HG02571 (cell line): ENCODE measurements around the gene IQGAP2.

Experiments
- ATAC-seq: cut with Tn5 transposase; IDR thresholded peaks from one replicate; pipeline ENCODE4 v1.9.1; 2021; ENCODE audit warnings: mild to moderate bottlenecking, moderate library complexity; ENCODE audit not compliant: unreplicated experiment

The IQGAP2 gene

DNA sequence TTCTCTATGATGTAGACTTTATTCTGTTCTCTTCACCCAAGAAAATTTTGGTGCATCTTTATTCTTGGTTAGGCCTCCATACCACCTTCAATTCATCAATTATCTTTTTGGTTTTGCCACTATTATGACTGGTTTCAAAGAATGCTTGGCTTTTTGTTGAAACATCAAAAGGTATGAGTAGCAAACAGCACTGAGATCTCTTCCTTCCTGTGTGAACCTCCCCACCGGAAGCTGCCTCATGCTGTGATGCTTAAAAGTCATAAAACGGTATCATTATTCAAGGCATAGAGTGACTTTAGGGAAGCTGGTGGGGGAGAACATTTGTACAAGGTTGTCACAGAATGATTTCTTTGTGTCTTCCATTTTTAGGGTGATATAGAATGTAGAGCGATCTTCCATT, 70.6 kb downstream of the IQGAP2 start:
- ATAC-seq = no peak

DNA sequence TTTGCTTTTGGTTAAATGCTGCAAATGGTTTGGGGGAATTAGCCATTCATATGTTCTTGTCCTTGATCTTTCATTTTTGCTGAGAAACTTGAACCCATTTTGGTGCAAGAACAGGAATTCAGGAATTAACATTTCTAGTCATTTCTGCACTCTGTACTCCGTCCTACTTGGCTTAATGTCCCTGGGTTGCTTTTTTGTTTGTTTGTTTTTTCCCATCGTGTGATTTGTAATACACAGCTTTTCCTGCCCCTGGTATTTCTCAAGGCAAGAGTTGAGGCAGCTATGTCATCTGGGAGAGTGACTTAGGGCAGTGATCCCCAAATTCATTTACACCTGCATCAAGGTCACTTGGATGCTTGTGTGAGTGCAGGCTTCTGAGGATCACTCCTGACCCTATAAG, 71.3 kb downstream of the IQGAP2 start:
- no peak for ATAC-seq

DNA sequence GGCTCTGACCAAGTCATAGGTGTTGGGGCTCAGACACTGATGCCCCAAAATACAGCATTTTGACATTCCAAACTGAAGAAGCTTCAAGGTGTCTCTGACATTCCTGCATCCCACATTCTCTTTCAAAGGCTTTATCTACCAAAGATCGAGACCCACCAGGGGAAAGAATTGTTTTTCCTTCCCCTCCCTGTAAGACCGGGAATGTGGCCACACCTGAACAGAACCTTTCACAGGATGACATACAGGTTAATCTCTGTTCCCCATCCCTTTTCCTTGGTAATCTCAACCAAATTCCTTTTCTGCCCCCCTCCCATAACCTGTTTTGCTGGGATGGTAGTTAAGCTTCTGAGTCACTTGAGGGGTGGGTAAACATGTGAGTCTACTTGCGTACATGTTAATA, 72.3 kb downstream of the IQGAP2 start:
- ATAC-seq = no peak

GRCh38 chr5:76475936-76476335, 72.9 kb downstream of the IQGAP2 start:
- ATAC-seq = no peak

GRCh38 chr5:76476474-76477038, 73.5 kb downstream of the IQGAP2 start:
- ATAC-seq = no peak

DNA sequence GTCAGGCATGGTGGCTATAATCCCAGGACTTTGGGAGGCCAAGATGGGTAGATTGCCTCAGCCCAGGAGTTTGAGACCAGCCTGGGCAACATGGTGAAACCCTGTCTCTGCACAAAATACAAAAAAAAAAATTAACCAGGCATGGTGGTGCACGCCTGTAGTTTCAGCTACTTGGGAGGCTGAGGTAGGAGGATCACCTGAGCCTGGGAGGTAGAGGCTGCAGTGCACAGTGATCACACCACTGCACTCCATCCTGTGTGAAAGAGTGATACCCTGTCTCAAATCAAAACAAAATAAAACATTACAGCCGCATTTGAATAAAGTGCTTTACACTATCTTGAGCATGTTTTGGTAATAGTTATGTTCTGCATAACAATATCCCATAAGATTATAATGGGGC, 74.0 kb downstream of the IQGAP2 start:
- no peak for ATAC-seq

DNA sequence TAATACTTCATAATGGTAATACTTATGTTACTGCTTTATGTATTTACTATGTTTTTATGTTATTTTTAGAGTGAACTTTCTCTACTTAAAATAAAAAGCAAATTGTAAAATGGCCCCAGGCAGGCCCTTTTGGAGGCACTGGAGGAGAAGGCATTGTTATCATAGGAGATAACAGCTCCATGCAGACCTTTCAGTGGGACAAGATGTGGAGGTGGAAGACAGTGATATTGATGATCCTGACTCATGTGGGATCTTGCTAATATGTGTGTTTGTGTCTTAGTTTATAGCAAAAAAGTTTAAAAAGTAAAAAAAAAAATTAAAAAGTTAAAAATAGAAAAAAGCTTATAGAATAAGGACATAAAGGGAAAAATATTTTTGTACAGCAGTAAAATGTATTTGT, 74.5 kb downstream of the IQGAP2 start:
- ATAC-seq = no peak

GRCh38 chr5:76479281-76479680, 76.2 kb downstream of the IQGAP2 start:
- ATAC-seq = no peak

GRCh38 chr5:76479973-76480667, 77.0 kb downstream of the IQGAP2 start:
- no peak for ATAC-seq

DNA sequence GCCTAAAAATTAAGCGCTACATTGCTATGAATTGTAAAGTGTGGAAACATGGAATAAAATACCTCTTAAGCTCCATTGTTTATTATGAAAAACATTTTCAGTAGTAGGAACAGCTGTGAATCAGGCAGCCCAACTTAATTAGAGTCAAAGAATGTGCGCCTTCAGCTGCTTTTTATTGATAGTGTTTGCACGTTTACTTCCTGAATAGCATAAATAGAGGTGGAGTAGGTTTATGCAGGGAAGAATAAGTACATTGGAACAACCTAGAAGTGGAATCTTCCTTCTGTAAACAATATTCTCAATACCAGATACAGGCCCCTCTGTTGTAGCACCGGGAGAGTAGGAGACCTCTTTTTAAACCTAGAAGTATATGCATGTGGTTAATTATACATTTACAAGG, 79.9 kb downstream of the IQGAP2 start:
- no peak for ATAC-seq

DNA sequence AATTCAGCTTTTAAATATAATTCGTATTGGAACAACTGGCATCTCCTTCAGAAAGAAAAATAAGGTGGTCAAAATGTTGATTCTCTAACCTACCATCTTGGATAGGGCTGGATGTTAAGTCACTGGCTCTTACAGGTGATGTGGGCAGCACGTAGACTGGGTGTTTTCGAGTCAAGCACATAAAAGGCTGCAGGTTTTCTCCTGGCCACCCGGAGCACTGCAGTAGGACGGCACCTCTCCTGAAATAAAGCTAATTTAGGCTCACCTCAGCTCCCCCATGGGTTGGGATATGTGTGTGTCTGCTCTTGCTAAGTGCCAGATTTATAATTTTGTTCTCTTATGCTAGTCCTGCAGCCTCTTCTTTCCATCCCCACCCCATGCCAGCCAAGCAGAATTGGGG, 80.3 kb downstream of the IQGAP2 start:
- no peak for ATAC-seq

DNA sequence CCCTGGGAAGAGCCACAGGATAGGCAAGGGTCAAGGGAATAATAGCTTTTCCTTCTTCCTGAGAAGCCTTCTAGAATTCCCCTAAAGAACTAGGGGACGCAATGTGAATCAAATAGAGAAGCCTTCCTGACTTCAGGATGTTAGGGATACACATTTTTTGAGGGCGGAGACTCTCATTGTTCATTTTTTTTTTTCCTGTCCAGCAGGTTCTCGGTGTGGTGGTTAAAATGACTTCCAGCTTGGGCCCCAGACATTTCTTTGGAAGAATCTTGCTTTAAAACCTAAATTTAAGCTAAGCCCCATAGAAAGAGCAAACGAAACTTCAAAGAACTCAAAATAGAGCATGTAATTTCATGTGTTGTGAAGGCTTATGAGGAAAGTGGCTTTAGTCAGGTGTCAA, 80.8 kb downstream of the IQGAP2 start:
- ATAC-seq = no peak

DNA sequence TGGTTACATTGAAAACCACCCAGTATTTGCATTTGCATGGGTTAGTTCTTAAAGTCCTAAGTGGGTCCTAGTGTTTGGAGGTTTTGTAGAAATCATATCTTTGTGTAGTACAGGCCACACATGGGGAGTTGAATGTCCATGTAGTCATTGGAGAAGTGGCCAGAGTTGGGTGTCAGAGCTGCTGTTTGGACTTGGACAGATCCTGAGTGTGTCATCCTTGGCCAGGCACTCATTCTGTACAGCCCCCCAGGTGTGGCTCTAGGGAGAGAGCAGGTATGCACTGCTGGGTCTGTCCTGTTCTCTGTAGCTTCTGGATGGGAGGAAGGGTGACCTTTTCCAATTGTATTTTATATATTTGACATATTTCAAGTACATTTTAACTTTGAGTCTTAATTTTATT, 82.4 kb downstream of the IQGAP2 start:
- no peak for ATAC-seq

GRCh38 chr5:76487386-76487785, 84.3 kb downstream of the IQGAP2 start:
- ATAC-seq = no peak

DNA sequence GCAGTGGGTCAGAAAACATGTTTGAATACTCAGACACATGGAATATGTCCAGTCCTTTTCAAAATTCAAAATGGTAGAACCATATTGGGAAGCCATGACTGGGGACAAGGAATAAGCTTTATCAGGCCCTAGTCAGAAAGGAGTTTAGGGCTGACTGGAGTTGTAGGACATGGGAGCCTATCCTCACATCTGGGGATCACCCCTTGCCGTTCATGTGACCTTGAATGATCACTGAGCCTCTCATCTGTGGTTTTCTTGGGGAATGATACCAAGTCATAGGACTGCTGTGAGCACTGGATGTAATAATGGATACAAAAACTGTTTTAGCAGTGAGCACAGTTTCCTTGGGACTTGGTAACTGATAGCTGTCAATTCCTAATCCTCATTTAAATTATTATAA, 84.7 kb downstream of the IQGAP2 start:
- no peak for ATAC-seq

GRCh38 chr5:76488969-76489368, 85.9 kb downstream of the IQGAP2 start:
- no peak for ATAC-seq

DNA sequence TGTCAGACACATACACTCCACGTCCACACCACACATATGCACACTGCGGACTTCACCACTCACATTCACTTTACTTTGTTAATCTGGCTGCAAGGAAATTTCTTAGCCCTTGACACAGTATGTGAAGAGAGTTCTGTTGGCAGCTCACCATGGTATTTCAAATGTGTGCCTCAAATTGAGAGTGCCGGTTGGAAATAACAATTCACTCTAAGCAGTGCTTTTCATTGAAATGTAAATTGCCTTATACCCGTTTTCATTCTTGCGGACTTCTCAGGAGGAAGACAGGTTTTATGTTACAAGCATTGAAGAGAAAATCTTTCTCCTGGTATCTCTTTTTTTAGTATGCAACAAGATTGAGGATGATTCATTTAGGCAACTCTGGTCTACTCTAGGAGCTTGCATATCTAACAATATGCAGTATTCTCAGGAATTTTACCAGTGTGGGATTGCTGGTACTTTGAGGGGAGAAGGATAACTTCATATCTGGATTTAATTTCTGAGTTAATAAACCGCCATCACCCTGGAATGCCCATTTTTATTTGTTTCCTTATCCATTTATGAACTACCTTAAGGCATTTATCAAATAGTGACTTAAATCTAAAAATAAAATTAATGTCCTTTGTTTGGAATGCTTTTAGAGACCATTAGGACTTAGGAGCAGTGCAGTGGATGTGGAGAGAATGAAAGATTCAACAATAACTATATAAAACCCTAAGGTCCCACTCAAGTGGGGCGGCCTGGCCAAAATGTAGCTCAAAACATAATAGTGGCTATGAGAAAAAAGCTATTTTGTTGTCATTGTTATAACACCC, 87.0 kb downstream of the IQGAP2 start:
- ATAC-seq = no peak

- ATAC-seq = no peak
These were observed 87.9 kb downstream of the IQGAP2 start for GRCh38 chr5:76490960-76491359.

- no peak for ATAC-seq
These were observed 89.7 kb downstream of the IQGAP2 start for GRCh38 chr5:76492819-76493189.

DNA sequence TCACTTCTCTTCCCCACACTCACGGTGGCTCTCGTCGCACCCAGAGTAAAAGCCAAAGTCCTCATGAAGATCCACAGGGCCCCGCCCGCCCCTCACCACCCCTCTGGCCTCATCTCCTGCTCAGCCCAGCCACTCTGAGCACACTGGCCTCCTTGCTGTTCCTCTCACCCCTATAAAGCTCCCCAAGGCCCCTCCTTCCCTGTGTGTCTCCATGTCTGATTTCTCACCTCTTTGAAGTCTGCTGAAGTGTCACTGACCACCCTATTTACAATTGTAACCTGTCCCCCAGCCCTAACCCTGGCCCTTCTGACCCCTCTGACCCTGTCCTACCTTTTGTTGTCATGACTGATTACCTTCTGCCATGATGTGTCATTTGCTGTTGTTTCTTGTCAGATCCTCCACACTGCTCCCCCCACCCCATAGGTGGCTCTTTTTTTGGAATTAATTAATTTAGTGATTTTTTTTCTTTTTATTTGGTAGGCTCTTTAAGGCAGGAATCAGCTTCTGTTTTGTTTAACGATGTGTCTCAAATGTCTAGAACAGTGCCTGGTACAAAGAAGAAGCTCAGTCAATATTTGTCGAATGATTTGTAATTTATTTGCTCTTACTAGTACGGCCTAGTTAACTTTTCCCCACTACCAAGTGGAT, 90.2 kb downstream of the IQGAP2 start:
- no peak for ATAC-seq

- no peak for ATAC-seq
These were observed 91.1 kb downstream of the IQGAP2 start for GRCh38 chr5:76494201-76494600.

- ATAC-seq = no peak
These were observed 92.8 kb downstream of the IQGAP2 start for GRCh38 chr5:76495870-76496269.
